Measurements from ENCODE around the gene SLC47A2.

- no peak for TF ChIP-seq CTCF (IDR thresholded peaks at IDR 0.05)
- no peak for TF ChIP-seq ZFX (IDR thresholded peaks at IDR 0.05; ENCODE audit: borderline replicate concordance)
These were observed 86.9 kb downstream of the SLC47A2 start for GRCh38 chr17:19629449-19629848.
